ENCODE results near the gene ZNF417. TPM values are rescaled to one million over a fixed set of nuclear protein-coding genes. Genes with fewer than 3 reads are reported as not detected.

Gene ZNF417
- total RNA-seq, 2 donors from 2014 or later = 7.5 TPM

DNA sequence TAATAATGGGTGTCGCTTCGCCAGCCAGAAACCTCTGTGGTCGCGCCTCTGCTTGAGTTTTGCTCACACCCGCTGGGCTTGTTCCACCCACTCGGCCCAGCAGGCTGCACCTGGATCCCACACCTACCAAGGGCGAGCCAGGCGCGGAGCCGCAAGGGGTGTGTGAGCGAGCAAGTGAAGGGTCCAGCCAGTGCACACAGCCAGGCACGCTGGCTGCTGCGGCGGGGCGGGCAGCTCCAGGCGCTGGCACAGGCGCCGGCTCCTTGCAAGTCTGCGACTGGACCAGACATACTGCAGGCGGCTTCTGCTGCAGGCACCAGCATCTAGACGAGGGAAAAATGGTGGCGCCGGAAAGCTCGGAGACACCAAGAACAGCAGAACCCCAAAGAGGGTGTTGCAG is 32.9 kb upstream of the ZNF417 start:
- H3K27me3 ChIP-seq = no peaks in the 10 kb centered on the region
- TF ChIP-seq, protein P1, sequence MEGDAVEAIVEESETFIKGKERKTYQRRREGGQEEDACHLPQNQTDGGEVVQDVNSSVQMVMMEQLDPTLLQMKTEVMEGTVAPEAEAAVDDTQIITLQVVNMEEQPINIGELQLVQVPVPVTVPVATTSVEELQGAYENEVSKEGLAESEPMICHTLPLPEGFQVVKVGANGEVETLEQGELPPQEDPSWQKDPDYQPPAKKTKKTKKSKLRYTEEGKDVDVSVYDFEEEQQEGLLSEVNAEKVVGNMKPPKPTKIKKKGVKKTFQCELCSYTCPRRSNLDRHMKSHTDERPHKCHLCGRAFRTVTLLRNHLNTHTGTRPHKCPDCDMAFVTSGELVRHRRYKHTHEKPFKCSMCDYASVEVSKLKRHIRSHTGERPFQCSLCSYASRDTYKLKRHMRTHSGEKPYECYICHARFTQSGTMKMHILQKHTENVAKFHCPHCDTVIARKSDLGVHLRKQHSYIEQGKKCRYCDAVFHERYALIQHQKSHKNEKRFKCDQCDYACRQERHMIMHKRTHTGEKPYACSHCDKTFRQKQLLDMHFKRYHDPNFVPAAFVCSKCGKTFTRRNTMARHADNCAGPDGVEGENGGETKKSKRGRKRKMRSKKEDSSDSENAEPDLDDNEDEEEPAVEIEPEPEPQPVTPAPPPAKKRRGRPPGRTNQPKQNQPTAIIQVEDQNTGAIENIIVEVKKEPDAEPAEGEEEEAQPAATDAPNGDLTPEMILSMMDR (IDR thresholded peaks at IDR 0.05) = no peak
- H3K4me3 ChIP-seq = no peak overlapping the region
- H3K9me3 ChIP-seq = no peaks in the 10 kb centered on the region
- H3K4me1 ChIP-seq = peaks cover 0 to 13% of the 10 kb centered on the region in 2 donors
- no peaks in the 10 kb centered on the region for H3K36me3 ChIP-seq
- no peak for DNase-seq (ENCODE audit: low spot score)
- no peak overlapping the region for H3K27ac ChIP-seq

DNA sequence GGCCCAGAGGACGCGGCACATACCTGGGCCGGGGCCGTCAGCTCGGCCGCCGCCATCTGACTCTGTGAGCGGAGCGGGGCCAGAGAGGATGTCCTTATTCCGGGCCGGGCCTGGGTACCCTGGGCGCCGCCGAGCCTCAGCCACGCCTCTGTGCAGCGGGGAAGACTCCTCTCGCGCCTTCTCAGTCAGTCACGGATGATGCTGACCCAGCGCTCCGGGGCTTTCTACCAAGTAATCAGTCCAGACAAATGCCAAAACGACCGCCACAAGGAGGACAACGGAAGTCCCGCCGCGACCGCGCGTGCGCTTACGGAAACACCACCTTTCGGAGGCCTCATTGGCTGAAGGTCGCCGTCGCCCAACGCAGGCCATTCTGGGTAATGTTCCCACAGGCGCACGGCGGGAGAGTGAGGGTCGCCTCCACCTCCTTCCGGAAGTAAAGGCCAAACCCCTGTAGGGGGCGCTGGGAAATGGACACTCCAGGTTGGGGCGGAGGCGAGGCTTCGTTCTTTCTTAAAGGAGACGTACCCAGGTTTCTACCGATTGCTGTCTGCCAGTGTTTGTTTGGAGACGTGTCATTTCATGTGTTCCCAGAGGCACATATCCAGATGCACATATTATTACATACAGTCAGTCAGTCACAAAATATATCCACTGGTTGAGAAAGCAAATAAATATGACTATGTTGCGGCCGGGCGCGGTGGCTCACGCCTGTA is 31.2 kb upstream of the ZNF417 start, which contains the start of gene ZNF256:
ZNF256 (minus strand) TSS at position 288 of the 716 bp plus-strand sequence; CDS start at position 56, 232 bp downstream.
- peak within 1 kb of the TSS; percentile 85 to 86 for H3K27ac ChIP-seq
- peaks cover 0 to 12% of the 10 kb centered on the region in 2 donors for H3K9me3 ChIP-seq
- peak; percentile 96 for DNase-seq (ENCODE audit: low spot score)
- peaks cover 15% of the 10 kb centered on the region for H3K36me3 ChIP-seq
- H3K4me1 ChIP-seq = peaks cover 0 to 13% of the 10 kb centered on the region in 2 donors
- H3K27me3 ChIP-seq = no peaks in the 10 kb centered on the region
- TF ChIP-seq, protein P1 (IDR thresholded peaks at IDR 0.05) = peak; percentile 56 to 76
- peak within 1 kb of the TSS; percentile 96 to 99 for H3K4me3 ChIP-seq

DNA sequence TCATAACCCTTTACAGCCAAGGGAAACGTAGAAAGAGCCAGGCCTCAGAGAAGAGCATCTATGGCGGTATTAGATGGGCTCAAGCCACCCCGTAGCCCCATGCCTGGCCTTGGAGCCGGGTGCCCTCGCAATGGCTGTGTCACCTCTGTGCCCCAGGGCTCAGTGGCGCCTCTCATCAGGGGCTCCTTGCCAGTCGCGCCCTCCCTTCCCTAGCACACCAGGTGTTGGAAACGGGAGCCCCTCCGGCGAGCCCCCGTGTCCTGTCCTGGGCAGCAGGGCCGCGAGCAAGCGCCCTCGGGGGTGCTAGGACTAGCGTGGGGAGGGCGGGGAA is 30.7 kb upstream of the ZNF417 start:
- peak overlapping the region; percentile 85 to 86 for H3K27ac ChIP-seq
- peaks cover 20% of the 10 kb centered on the region for H3K36me3 ChIP-seq
- no peaks in the 10 kb centered on the region for H3K27me3 ChIP-seq
- peaks cover 0 to 13% of the 10 kb centered on the region in 2 donors for H3K4me1 ChIP-seq
- peak overlapping the region; percentile 96 to 99 for H3K4me3 ChIP-seq
- TF ChIP-seq, protein P1 (IDR thresholded peaks at IDR 0.05) = no peak
- no peak for DNase-seq (ENCODE audit: low spot score)
- H3K9me3 ChIP-seq = peaks cover 0 to 17% of the 10 kb centered on the region in 2 donors

DNA sequence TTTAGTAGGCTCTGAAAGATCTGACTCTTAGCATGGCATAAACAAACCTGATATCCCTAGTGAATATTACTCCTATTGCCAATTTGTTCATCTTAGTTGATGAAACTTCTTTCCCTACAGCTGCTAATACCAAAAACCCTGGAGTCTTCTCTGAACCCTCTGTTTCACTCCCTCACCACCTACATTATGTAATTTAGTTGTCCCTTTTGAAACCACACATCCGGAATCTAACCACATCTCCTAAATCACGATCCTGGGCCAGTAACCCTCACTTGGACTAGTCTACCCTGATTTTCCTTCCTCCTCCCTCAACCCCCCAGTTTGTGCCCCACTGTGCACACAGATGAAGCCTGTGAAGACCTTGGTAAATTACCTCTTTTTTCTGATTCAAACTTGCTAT is 29.9 kb upstream of the ZNF417 start:
- no peak overlapping the region for H3K27ac ChIP-seq
- H3K36me3 ChIP-seq = peaks cover 27% of the 10 kb centered on the region
- peaks cover 0 to 13% of the 10 kb centered on the region in 2 donors for H3K4me1 ChIP-seq
- DNase-seq (ENCODE audit: low spot score) = no peak
- peak overlapping the region; percentile 96 to 99 for H3K4me3 ChIP-seq
- TF ChIP-seq, protein P1 (IDR thresholded peaks at IDR 0.05) = no peak
- H3K27me3 ChIP-seq = no peaks in the 10 kb centered on the region
- H3K9me3 ChIP-seq = peaks cover 0 to 24% of the 10 kb centered on the region in 2 donors

DNA sequence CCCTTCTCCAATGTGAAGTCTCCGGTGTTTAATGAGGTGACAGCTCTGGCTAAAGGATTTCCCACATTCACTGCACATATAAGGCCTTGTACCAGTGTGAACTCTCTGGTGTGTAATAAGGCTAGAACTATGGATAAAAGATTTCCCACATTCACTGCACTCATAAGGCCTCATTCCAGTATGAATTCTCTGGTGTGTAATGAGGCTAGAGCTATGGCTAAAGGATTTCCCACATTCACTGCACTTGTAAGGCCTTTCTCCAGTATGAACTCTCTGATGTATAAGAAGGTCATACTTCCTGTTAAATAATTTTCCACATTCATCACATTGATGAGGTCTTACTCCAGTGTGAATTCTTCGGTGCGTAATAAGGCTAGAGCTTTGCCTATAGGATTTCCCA is 25.2 kb upstream of the ZNF417 start:
- Histone ChIP-seq H3K4me1 (peaks cover 0 to 9% of the 10 kb centered on the region in 2 donors), H3K9me3 (peaks cover 0 to 59% of the 10 kb centered on the region in 2 donors), H3K27ac (no peak overlapping the region), H3K27me3 (no peaks in the 10 kb centered on the region), H3K36me3 (peaks cover 40% of the 10 kb centered on the region), H3K4me3 (no peak overlapping the region)
- TF ChIP-seq, protein P1 (IDR thresholded peaks at IDR 0.05) = no peak
- no peak for DNase-seq (ENCODE audit: low spot score)

Data from right atrium auricular region (tissue), 2 donors.